ENCODE measurements around the gene SCPEP1.

DNA sequence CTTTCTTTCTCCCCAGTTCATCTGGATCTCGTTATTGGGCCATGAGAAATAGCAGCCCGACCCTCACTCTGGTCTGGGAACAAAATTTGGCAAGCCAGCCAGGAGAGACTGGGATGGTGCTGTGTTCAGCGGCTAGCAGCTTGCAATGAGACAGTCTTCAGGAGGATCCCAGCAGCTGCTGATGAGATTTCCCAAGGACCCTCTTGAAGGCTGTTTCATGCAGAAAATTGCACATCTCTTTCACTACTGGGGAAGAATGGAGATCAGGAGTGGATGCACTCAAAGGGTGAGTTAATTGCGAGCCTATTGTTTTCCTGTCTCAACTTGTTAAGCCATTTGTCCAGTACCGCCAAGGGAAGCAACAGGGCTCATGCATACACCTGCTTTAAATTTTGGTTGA is 11.6 kb upstream of the SCPEP1 start:
- TF ChIP-seq POLR2A (IDR thresholded peaks at IDR 0.05) (no peak), CTCF (IDR thresholded peaks at IDR 0.05) (no peak)
